GM08714 (cell line): Measurements from ENCODE around the gene RMDN3.
A peak's percentile ranks its signal among the peaks of the same experiment; 100 is the strongest.

ENCODE experiments used
- H3K4me3 ChIP-seq: fragments of 200-500 bp; sonication (Bioruptor generic); 2 replicates; pipeline ENCODE4 v1.5.1; 2014; ENCODE audit warnings: mild to moderate bottlenecking, low read length, inconsistent platforms
- ZNF274 ChIP-seq: IDR thresholded peaks from 2 replicates; pipeline ENCODE4 v1.6.1; 2012; ENCODE audit warnings: mild to moderate bottlenecking, low read depth, low read length

Gene RMDN3

GRCh38 chr15:40714144-40714543 lies 40.9 kb downstream of the RMDN3 start:
- TF ChIP-seq ZNF274 = no peak
- H3K4me3 ChIP-seq = no peak overlapping the region

GRCh38 chr15:40706121-40706520 lies 48.9 kb downstream of the RMDN3 start:
- TF ChIP-seq ZNF274 = no peak
- H3K4me3 ChIP-seq = no peak overlapping the region

DNA sequence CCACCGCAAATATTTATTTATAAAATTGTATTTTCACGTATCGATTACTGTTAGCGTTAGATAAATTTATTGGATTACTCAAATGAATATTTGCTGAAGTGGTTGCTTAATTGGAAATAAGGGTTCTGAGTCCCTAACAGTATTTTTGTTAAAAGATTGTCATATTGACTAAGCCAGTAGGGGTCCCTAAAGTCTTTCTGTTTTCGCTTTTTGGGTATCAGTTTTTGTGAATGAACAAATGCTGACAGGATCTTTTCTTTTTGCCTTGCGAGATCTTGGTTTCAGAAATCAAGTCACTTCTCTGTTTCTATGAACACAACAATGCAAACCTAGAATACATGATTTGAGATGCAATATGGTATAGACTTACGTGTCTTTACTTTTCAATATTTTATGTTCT lies 53.0 kb downstream of the RMDN3 start:
- no peak for TF ChIP-seq ZNF274
- H3K4me3 ChIP-seq = no peak overlapping the region

GRCh38 chr15:40697916-40698315 lies 57.1 kb downstream of the RMDN3 start:
- no peak overlapping the region for H3K4me3 ChIP-seq
- no peak for TF ChIP-seq ZNF274

GRCh38 chr15:40696228-40696627 lies 58.8 kb downstream of the RMDN3 start:
- H3K4me3 ChIP-seq = peak overlapping the region; percentile 64
- no peak for TF ChIP-seq ZNF274

DNA sequence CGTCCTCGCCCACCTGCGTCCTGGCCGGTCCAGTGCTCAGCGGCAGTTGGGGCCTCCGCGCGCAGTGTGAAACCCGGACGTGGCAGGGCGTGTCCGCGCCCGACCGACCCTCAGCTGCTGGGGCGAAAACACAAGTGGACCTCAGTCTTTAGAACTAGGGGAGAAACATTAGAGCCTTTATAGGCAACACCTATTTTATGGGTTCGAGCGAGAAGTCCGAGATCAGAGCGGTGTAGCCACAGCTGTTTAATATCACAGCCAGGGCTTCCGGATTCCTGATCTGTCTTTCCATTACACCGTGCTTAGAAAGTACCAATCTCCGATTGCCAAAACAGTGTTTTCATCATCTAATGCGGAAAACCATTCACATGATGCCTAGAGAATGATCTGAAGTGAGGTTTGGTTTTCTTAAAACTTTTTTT lies 59.6 kb downstream of the RMDN3 start:
- peak overlapping the region; percentile 64 for H3K4me3 ChIP-seq
- TF ChIP-seq ZNF274 = no peak

DNA sequence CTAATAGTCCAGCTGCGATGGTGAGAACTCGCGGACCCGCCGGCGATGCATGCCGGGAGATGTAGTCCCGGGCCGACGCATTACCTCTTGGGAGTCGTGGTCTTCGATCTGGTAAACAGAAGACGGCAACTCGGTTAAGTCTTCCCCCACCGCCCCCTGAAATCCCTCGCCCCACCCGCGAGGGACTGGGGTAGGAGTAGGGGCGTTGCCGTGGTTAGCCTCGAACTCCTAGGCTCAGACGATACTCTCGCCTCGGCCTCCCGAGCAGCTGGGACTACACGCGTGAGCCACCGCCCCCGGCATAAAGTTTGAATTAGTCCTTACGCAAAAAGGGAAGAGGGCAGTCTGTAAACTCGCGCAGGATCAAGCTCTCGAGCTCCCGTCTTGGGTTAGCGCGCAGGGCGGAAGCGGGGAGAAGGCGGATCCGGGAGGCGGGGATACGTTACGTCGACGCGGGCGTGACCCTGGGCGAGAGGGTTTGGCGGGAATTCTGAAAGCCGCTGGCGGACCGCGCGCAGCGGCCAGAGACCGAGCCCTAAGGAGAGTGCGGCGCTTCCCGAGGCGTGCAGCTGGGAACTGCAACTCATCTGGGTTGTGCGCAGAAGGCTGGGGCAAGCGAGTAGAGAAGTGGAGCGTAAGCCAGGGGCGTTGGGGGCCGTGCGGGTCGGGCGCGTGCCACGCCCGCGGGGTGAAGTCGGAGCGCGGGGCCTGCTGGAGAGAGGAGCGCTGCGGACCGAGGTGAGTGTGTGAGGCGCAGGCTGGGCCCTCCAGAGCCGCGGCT lies 60.2 kb downstream of the RMDN3 start, which contains the start of gene RAD51:
Gene RAD51 (plus strand): TSS at position 487 of the 781 bp plus-strand sequence. CDS start 3,585 bp downstream, outside the sequence.
- H3K4me3 ChIP-seq = peak within 1 kb of the TSS; percentile 64
- no peak for TF ChIP-seq ZNF274

GRCh38 chr15:40693904-40694687 lies 61.0 kb downstream of the RMDN3 start:
- H3K4me3 ChIP-seq = peak overlapping the region; percentile 64
- no peak for TF ChIP-seq ZNF274

- no peak for TF ChIP-seq ZNF274
- H3K4me3 ChIP-seq = no peak overlapping the region
Measured at GRCh38 chr15:40691737-40692136, 63.3 kb downstream of the RMDN3 start.

GRCh38 chr15:40688932-40689799 lies 65.9 kb downstream of the RMDN3 start:
- H3K4me3 ChIP-seq = no peak overlapping the region
- TF ChIP-seq ZNF274 = no peak
